Renal pelvis (tissue), 4 donors: ENCODE data around the gene CIAO3. TPM values are rescaled to one million over a fixed set of nuclear protein-coding genes. Genes with fewer than 3 reads are reported as not detected.
"Not testable (repeated sequence)": the region's sequence is repeated elsewhere in the genome, so short reads cannot be mapped to it uniquely, and the experiment has no call there.

ENCODE experiments used
- DNase-seq: peaks from one replicate; pipeline ENCODE4 v3.0.0-alpha.2; 2013
- polyA plus RNA-seq, 3 donors: library from polyadenylated mRNA; unstranded; fragments of 120-200 nt; gene quantifications; one replicate each; pipeline ENCODE4 v1.2.1, GENCODE V29; 2013; ENCODE audit not compliant: insufficient read length in 3 of 3

CIAO3 gene
- polyA plus RNA-seq, 3 donors, result 27.1 to 34.9 (median 27.3) TPM

- DNase-seq, result no peak
Measured at GRCh38 chr16:694863-695354, 45.9 kb downstream of the CIAO3 start.

- no peak for DNase-seq
Measured at GRCh38 chr16:694187-694862, 46.5 kb downstream of the CIAO3 start.

- DNase-seq, result no peak
Measured at GRCh38 chr16:693766-694165, 47.0 kb downstream of the CIAO3 start.

GRCh38 chr16:693364-693763 is 47.4 kb downstream of the CIAO3 start:
- no peak for DNase-seq

- DNase-seq, result no peak
Measured at GRCh38 chr16:692356-693108, 48.3 kb downstream of the CIAO3 start.

GRCh38 chr16:691242-691641 is 49.6 kb downstream of the CIAO3 start:
- not testable (repeated sequence) for DNase-seq

GRCh38 chr16:689175-689897 is 51.5 kb downstream of the CIAO3 start:
- DNase-seq, result no peak

GRCh38 chr16:687499-687898 is 53.3 kb downstream of the CIAO3 start:
- no peak for DNase-seq

- no peak for DNase-seq
Measured at GRCh38 chr16:686459-687260, 54.1 kb downstream of the CIAO3 start.

GRCh38 chr16:685967-686366 is 54.8 kb downstream of the CIAO3 start:
- DNase-seq, result no peak

GRCh38 chr16:684961-685696 is 55.7 kb downstream of the CIAO3 start:
- no peak for DNase-seq

- DNase-seq, result peak; percentile 95
Measured at GRCh38 chr16:684071-684794, 56.6 kb downstream of the CIAO3 start, which contains the start of gene JMJD8. Gene JMJD8, minus strand, starts transcription at chr16:684334. Its CDS starts 15 bp downstream, at chr16:684319.

- no peak for DNase-seq
Measured at GRCh38 chr16:683396-684070, 57.3 kb downstream of the CIAO3 start.

- no peak for DNase-seq
Measured at GRCh38 chr16:682493-683395, 58.1 kb downstream of the CIAO3 start.

- DNase-seq, result no peak
Measured at GRCh38 chr16:681746-682427, 58.9 kb downstream of the CIAO3 start.

GRCh38 chr16:680967-681745 is 59.6 kb downstream of the CIAO3 start:
- DNase-seq, result no peak

GRCh38 chr16:680625-680945 is 60.2 kb downstream of the CIAO3 start:
- no peak for DNase-seq
